NCI-H1092 treated with DMSO at 0.1 percent for 48 hours (cell line): ENCODE results near the gene COL4A1.
"Not testable (repeated sequence)": the region's sequence is repeated elsewhere in the genome, so short reads cannot be mapped to it uniquely, and the experiment has no call there.

Experiments used
- DNase-seq: peaks from one replicate; lab custom pipeline; 2025; lab: John Stamatoyannopoulos, UW

The COL4A1 gene

DNA sequence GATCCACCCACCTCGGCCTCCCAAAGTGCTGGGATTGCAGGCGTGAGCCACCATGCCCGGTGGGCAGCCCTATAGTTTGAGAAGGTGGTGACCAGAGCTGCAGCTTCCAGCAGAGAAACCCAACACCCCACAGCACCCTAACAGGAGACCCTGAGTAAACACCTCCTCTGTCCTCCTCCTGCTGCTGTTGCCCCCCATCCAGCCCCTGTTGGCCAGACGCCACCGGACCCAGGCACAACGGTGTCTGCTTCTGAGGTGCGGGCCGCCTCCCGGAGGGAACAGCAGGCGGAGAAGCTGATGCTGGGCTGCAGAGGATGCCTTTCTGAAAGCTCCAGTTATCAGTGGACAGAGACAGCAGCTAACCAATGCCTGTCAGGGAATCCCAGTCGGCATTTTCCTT, 175.5 kb downstream of the COL4A1 start:
- DNase-seq, result no peak

DNA sequence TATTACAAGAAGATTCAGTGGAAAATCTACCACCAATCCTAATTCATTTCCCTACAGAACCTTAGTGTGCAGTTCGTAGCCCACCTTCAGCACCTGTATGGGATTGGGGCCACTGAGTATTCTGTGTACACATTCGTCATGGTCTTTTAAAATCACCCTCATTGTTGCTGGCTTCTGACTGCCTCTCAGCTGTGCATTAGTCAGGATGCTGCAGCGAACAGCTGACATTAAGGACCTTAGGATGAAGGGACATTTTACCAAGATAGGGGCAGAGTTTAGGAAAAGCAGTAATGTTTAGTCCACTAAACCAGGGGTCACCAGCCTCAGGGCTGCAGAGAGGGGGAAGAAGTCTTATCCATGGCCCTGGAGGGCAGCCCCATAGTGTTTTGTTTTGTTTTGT, 176.5 kb downstream of the COL4A1 start:
- no peak for DNase-seq

DNA sequence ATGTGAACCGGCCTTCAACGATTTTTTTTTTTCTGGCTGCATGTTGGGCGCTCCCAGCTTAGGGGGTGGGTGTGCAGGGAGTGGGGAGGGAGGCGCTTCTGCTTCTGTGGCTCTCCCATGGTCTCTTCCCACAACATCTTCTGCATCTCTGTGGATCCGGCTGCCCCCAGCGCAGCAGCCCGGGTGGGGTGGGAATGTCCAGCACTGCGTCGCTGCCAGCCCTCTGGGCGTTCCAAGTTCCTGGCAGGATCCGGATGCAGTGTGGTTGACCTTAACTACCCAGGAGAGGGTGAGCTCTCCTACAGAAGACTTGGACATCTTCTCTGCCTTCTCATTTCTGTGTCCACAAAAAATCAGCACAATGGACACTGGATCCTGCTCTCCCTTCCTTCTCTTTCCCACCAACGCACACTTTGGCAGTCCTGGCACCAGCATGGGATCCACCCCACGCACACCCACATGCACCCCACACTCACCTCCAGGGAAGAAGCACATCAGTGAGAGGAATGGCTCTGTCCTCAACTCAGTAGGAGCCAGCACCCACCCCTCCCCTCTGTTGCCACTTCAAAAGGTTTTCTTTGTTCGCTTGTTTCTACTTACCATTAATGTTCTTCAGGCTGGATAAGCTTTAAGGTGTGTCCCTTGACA, 177.3 kb downstream of the COL4A1 start:
- no peak for DNase-seq

DNA sequence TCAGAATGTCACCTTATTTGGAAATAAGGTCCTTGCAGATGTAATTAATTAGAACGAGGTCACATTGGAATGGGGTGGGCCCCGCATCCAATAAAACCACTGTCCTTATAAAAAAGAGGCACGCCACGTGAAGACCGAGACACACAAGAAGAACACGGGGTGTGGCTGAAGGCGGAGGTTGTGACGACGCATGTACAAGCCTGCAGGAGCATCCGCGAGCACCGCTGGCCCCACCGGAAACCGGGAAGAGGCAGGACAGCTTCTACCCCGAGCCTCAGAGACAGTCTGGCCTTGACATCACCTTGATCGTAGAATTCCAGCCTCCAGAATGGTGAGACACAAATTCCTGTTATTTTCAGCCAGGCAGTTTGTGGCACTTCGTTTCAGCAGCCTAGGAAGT, 177.9 kb downstream of the COL4A1 start:
- DNase-seq, result no peak

DNA sequence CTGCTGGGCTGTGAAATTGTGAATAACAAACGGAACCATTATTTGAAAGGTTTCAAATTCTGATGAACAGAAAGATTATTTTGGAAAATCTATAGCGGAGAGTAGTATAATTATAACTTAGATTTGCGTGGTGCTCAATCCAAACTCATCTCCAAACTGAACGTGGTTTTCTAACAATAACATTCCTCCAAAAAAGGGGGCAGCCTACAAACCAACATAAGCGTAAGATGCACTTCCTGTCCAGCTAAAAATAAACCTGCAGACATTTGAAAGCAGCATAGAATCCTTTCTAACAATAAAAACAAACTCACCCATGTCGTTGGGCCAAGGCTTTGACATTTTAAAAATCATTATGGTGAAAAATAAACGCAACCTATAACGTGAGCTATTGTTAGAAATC, 178.4 kb downstream of the COL4A1 start:
- no peak for DNase-seq

DNA sequence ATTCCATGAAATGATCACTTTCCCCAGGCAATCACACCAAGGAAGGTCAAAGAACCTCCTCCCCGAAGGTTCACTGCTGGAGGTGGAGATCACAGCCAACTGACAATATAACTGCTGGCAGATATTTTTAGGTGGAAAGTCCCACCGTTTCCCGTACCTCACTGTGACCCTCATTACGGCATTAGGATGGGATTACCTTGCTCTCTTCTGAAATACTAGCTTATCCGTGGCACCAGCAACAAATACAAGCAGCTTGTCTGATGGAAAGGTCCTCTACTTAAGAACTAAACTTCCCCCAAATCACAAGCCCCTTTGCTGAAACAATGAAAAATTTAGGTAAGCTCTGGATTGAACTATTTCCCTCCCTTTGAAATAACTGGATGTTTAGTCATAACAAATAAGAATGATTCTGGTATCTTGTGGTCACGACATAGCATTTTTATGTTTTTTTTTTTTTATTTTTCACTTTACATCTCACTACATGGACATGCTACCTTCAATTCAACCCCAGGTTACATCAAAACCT, 178.9 kb downstream of the COL4A1 start:
- DNase-seq, result no peak

DNA sequence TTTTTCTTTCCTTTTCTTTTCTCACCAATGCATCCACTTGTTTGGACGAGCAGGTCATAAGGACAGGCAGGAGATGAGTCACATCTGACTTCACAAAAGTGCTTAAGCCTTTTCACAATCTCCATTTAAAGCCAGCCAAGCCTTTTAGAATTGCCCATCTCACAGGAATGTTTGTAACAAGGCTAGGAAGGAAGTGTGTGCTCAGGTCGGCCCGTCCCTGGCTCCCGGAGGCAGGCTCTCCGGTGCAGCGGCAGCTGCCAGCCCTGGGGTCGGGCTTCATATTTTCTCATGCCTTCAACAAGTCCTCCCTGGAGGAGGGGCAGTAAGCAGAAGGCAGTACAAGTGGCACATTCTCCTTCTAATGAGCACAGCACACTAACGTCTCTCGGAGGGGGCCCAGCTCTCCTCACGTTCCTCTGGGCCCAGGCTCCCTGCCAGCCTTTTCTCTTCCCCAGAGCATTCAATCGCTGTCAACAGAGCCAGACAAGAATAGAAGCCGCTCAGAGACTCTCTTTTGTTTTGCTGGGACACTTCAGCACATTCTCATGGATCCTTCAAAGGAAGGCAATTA, 180.5 kb downstream of the COL4A1 start:
- peak; percentile 15 for DNase-seq

DNA sequence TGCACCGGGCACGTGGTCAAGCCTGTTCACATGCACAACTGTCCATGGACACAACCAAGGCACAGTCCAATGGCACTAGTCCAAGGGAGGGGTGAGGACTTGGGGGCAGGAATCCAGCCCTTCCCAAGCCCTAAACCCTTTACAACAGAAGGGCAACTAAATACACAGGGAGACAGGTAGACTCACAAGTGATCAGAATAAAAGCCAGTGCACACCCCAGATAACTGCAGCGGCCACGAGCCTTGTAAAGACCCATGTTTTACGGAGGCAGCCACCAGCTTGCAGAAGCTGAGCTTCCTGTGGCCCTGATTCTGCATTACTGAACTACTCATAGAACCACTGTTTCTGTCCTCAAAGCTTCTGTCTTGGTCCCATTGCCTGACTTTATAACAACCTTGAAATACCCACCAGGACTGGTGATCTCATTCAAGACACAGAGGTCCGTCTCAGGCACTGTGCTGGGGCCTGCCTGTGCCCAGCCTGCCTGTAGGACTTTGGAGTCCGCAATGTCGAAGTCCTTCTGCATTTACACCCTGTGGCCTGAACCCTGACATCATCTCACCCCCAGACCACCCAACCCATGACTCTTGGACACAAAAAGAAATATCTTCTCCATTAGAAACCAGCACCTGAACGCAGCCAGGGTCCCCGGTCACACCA, 181.2 kb downstream of the COL4A1 start:
- no peak for DNase-seq

DNA sequence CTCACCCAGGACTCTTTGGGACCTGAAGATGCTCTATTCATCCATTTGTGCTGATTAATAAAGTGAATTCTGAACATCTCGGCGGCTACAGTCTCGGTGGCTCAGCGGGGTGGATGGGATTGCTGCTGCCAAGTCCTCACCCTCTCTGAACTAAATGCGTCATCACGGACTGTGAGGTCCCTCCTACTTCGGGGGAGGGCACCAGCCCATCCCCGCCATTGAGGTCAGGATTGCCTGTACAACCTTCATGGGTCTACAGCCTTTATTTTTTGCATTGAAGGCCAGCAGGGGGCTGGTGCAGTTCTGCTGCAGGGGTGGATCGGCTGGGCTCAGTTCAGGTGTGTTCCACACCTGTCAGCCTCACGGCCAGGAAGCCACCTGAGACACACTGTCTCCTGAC, 181.8 kb downstream of the COL4A1 start:
- no peak for DNase-seq

DNA sequence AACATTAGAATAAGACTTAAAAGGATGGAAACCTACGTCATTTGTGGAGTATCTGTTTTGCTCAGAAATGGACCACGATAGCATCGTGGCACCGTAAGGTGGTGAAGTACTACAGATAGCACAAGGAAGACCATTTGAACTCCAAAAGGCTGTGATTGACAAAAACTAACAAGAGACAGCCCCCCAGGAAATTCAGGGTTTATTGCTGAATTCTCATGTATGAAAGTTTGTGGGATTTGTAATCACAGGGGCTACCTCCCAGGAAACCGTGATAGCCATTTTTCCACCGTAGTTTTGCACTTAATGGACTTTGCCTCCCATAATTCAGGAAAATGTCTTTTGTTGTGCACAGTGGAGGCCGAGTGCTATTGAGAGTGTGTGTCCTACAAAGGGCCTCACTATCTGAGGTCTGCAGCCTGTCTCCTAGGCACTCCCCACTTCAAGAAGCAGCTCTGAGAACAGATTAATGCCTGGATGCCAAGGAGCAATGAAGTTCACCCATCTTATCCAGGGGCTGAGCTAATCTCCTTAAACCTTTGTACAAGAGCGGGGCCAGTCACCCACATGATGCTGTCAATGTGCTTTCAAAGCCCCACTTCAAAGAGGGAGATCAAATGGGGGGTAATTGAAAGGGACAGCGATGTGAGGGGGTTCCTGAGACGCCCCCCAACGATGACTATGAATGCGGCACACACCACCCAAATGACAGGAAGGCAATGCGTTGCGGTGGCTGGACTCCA, 182.6 kb downstream of the COL4A1 start:
- no peak for DNase-seq

DNA sequence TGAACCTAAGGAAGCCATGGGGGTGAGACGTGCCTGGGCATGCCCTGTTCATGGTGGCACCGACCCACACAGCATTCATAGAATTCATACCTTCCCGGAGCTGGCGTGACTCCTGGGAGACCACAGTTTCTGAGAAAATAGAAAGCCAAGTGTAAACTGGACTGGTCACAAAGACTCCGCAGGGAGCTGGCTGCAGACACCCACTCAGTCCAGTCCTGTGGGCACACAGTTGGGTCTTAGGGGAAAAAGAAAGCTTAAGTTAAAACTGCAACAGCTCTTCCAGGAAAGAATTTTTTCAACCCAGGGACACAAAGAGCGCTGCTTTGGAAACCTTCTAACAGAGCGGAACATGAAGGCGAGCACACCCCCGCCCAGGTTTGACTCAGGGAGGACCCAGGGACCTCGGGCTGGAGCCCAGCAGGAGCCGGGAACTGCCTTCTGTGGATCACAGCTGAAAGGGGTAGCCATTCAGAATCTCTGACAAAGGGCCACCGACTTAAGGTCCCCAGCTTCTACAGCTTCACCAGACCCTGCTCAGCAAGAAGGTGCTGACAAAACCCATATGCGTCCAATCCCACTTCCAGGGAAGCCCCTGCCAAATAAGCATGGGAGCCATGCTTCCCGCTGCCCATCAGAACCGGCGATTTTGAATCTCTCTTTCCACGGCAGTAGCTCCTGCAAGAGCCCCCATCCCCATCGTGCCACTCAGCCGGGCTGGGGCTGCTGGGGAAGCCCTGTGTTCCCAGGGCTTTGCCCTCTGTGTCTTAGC, 183.7 kb downstream of the COL4A1 start:
- DNase-seq, result no peak

DNA sequence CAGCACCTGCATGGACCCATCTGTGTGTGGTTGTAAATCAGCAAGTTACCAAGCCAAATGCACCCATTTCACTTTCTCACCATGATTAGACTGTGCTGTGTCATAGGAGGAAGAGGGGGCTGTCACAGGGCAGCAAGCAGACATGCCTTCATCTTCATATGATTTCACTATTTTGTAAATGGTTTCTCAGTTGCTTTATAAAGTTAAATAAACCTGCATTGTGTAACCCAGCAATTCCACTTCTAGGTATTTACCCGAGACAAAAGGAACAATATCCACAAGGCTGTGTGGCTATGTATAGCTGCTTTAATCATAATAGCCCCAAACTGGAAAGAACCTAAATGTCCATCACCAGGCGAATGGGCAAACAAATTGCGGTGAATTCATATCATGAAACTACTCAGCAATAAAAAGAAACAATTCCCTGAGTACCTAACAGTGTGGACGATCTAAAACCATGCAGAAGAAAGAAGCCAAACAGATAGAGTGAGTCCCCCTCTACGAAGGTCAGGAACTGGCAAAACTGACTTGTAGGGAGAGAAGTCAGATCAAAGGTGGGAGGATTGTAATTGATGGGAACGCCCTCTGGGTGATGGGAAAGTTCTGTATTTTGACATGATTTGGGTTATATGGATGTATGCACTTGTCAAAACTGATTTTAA, 185.4 kb downstream of the COL4A1 start:
- DNase-seq, result no peak

DNA sequence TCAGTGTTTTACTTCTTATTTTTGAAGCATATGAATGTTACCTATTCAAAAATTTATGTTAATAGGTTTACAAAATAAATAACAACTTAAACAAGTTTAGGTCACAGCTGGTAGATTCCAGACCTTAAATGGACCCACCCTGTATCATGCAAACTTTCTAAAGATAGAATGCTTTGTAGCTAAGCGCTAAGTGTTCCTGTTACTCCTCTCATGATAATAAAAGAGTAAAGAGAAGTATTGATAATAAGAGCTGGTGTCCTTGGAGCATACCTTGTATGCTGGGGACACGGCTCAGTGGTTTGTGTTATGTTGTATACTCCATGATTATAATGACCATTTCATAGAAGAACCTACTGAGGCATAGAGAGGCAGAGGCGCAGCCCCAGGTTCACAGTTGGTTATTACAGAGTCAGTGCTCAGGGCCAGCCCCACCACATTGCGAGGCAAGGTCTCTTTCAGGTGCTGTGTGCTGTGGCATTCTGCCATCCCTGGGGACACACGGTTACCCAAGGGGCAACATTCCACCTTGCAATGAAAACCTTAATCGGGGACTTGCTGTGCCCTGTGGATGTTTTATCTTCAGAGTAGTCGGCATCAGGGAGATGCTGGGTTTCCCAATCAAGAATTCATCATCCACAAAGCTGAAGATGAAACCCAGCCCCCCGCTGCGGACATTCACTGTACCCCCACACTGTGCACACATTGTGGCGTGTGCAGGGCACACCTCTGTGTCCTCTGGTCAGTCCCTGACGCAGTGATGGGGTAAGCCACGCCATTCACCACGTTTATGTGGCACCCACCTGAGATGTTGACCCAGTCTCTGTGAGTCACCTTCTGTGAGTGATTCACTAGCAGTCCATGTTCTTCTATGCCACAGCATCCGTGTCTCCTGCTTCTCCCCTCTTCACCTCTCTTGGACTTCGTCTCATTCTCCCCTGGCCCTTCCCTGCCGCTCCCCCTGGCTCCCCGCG, 186.7 kb downstream of the COL4A1 start:
- no peak for DNase-seq

DNA sequence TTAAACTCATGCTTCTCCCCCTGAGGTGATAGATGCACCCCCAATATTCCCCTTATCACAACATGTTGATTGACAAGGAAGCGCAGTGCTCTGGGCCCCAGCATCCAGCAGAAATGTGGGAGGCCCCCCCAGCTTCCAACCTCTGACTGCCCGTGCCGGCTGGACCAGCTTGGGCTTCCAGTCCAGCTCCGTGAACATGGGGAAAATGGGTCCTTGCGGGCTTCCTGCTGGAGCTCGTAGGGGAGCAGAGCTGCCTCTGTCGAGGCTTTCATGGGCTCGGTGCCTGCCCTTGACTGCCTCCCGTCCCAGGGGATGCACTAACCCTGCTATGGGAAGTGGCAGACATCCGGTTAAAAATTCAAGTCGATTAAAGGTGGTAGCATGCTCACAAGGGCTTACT, 188.9 kb downstream of the COL4A1 start:
- DNase-seq, result no peak

DNA sequence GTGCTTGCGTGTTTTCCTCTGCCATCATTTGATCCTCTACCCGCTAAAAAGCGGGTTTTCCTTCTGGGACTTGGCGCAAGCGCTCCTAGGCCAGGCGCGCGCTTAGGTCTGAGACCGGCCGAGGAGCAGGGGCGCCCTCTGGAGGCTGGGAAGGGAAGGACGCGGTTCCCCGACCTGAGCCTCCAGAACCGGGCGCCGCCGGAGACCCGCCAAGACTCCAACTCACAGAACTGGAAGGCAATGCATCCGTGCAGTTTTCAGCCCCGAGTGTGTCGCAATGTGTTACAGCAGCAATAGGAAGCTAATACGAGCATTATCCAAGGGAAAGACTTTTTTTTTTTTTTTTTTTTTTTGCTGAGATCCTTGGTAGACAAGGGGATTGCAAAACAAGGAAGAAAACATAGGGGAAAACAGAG, 190.9 kb downstream of the COL4A1 start:
- DNase-seq, result no peak

DNA sequence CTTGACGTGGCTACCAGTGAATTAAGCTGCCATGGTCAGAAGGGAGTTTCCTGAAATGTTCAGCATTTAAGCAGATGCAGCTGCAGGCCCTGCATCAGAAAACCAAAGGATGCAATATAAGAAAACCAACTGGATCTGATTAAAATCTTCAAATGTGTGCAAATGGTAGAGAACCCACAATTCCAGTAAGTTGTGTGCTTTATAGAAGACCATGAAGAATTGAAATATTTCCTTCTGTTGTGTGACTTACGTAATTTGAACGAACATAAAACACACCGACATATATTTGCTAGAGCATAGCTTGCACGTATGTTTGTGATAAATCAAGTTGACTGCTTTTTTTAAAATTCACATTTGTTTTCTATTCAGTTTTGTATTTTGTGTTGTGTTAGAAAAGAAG, 191.4 kb downstream of the COL4A1 start:
- DNase-seq, result no peak

DNA sequence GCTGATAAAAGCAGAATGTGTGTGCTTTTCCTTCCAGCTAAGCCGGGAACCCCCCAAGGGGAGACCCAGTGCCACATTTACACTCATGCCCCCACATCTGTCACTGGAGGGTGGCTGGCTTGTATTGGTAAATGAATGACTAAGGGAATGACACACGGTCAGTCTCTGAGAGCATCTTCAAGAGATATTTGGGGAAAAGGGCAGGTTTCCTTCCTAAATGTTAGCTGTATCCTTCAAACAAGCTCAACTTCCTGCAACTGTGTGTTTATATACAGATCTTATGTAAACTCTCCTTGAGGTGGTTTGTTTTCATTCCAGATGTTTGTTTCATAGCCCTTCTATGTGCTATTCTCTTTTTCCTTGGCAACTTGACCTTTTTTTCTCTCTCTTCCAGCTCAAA, 192.6 kb downstream of the COL4A1 start:
- DNase-seq, result no peak

DNA sequence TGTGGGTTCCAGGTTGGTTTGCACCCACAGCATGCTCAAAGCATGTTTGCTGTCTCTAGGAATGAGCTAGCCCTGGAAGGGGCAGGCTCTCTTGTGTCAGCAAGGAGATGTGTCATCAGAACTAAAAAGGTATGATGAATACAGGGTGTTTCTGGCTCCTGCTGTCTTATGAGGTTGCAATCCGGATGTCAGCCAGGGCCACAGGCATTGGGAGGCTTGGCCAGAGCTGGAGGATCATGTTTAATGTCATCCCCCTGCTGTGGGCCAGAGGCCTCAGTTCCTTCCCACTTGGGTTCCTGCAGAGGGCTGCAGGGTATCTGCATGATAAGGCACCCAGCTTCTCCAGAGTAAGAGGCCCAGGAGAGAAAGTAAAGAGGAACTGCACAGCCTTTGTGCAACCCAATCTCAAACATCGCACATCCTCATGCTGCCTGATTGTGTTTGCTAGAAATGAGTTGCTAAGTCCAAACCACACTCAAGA, 193.6 kb downstream of the COL4A1 start:
- no peak for DNase-seq

DNA sequence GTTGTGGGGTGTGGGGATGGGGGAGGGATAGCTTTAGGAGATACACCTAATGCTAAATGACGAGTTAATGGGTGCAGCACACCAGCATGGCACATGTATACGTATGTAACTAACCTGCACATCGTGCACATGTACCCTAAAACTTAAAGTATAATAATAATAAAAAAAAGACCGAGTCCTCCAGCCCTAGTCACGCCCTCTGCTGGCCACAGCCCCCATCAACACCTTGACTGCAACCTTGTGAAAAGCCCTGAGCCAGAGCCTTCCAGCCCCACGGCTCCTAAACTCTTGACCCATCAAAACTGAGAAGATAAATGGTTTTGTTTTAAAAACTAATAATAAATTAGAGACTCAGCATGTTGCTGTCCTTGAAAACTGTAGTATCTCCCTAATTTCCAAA, 194.6 kb downstream of the COL4A1 start:
- DNase-seq, result not testable (repeated sequence)

DNA sequence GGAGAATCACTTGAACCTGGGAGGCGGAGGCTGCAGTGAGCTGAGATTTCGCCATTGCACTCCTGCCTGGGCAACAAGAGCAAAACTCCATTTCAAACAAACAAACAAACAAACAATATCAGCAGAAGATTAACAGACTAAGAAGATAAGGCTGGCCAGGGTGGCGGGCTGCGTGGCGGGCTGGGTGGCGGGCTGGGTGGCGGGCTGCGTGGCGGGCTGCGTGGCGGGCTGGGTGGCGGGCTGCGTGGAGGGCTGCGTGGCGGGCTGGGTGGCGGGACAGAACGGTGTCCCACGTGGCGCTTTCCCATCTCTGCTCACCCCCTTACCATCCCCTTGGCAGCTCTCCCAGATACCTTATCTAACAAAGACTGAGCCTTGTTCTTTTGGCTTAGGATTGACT, 196.2 kb downstream of the COL4A1 start:
- DNase-seq, result no peak
